ENCODE results near the gene NAT16.

DNA sequence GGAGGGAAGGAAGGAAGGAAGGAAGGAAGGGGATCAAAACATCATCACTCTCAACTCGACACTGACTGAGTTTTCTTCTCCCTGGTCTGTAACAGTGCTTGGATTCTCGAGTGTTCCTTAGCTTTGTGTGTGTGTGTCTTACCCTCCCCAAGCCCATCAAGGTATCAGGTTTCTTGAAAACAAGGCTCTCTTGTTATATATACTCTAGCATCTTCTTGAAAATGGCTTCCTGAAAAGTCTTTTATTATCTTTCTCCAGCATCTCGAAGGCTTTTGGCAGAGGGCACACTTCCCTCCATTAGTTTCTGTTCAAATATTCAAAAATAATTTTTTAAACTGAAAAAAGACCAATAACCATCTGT, 39.8 kb downstream of the NAT16 start:
- TF ChIP-seq, protein P1, sequence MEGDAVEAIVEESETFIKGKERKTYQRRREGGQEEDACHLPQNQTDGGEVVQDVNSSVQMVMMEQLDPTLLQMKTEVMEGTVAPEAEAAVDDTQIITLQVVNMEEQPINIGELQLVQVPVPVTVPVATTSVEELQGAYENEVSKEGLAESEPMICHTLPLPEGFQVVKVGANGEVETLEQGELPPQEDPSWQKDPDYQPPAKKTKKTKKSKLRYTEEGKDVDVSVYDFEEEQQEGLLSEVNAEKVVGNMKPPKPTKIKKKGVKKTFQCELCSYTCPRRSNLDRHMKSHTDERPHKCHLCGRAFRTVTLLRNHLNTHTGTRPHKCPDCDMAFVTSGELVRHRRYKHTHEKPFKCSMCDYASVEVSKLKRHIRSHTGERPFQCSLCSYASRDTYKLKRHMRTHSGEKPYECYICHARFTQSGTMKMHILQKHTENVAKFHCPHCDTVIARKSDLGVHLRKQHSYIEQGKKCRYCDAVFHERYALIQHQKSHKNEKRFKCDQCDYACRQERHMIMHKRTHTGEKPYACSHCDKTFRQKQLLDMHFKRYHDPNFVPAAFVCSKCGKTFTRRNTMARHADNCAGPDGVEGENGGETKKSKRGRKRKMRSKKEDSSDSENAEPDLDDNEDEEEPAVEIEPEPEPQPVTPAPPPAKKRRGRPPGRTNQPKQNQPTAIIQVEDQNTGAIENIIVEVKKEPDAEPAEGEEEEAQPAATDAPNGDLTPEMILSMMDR (IDR thresholded peaks at IDR 0.05 in 4 of 5, conservative IDR thresholded peaks at IDR 0.05 in 1 of 5), result no peak
- TF ChIP-seq POLR2A (IDR thresholded peaks at IDR 0.05), result no peak

Measured in gastrocnemius medialis (tissue), 4 donors.